Measurements from ENCODE around the gene FRMD4A. TPM values are rescaled to one million over a fixed set of nuclear protein-coding genes. Genes with fewer than 3 reads are reported as not detected.
"Not testable (repeated sequence)": the region's sequence is repeated elsewhere in the genome, so short reads cannot be mapped to it uniquely, and the experiment has no call there.

FRMD4A gene
- total RNA-seq, 1 donor from 2014 or later = 42.3 TPM

DNA sequence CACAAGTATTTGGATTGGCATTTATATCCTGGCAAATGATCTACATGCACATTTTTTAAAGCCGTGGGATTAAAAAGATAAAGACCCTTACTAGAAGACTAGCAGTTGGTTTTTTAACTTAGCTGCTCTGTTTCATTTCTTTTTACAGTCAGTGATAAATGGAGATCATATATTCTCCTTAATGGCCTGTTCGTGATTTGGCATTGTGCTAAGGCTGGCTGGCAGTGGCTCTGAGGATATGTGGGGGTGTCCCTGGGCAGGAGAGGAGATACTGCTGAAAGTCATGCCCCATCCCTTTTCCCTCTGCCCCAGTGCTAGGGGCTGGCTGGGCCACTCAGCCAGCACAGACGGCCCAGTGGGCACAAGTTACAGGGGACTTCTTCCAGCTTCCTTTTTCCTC is 402.3 kb downstream of the FRMD4A start:
- intact Hi-C loops (cut with DNase I) = no loop called here
- DNase-seq (ENCODE audit: missing footprints) = no peak
- no peak for ATAC-seq

DNA sequence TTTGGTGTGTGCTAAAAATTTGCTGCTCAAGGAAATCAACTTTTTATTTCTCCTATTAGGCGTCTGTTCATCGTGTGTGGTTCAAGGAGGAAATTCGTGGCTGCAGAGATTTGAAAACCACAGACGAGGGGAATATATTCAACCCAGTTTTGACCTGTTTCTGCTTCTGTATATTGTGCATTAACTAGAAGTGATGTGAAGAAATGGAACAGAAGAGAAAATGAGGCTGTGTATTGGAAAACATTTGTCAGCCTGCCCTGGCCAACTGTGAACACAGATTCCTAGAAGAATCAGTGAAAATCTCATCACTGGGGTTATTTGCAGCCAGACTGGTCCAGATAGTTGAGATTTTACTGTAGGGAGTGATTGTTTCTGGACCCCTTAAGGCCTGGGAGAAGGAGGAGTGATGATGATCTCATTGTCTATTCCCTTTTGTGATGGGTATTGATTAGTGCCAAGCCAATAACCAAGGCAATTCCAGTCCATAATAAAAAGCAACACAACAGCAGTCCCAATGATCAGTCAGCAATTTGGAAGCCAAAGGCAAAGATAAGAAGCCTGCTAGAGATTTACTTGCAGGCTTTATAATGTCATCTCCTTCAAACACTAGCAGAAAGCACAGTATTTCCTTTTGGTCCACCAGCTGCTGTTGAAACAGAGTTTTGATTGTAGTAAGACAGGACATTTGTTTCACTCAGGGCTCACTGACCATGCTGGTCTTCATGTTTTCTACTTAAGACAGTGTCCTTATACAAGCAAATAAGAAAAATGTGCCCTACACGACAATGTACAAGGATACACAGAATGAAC is 404.5 kb downstream of the FRMD4A start:
- DNase-seq (ENCODE audit: missing footprints) (no peak), ATAC-seq (no peak)
- intact Hi-C loops (cut with DNase I) = no loop called here

DNA sequence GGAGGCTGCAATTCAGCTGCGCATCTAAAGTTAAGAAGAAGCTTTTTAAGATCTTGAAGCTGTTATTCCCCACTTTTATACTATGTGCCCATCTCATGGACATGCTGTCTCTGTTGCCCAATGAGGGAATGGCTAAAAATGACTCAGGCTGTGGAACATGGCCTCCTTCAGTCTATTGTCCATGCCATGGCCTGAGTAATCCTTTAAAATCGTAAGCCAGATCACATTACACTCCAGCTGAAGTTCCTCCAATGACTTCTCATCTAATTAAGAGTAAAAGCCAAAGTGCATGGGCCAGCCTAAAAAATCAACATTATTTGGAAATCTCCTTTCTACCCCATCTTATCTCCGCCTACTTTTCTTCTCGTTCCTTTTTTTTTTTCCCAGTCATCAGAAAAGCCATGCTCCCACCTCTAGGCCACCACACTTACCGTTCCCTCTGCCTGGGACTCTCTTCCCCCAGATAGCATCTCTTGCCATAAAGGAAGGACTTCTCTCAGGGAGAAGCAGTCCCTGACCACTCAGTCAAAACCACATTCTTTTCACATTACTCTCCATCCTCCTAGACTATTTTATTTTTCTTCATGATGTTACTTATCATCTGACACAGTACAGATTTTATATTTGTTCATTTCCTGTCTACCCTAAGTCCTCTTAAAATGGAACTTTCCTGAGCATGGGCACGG is 406.5 kb downstream of the FRMD4A start:
- intact Hi-C loops (cut with DNase I) = no loop called here
- ATAC-seq = peak; percentile 72
- no peak for DNase-seq (ENCODE audit: missing footprints)

DNA sequence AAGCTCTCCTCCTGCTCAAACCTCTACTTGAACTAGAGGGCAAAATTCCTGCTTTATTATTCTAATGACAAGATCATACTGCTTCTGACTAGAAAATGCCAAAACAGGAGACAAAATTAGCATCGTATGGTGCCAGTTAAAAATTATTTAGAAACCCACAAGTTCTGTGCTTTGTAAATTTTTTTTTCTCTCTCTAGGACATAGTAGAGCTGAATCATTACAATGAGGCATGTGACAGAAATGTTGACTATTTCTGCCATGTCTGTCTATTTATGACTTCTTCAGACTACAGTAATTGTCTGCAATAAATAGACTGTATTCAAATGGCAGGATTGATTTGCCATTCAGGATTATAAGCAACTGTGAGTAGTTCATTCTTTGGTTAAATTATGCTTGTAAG is 408.1 kb downstream of the FRMD4A start:
- no peak for ATAC-seq
- DNase-seq (ENCODE audit: missing footprints) = no peak
- intact Hi-C loops (cut with DNase I) = no loop called here

DNA sequence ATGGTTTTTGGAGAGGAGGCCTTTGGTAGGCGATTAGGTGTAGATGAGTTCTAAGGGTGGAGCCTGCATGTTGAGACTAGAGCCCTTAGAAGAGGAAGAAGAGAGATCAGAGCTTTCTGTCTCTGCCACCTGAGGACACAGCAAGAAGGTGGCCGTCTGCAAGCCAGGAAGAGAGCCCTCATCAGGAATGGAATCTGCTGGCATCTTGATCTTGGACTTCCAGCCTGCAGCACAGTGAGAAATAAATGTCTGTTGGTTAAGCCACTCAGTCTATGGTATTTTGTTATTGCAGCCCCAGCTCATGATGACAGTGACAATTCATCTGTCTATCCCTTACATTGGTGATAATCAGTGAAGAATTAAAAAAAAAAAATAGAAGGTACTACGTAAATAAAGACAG is 408.8 kb downstream of the FRMD4A start:
- DNase-seq (ENCODE audit: missing footprints) (no peak), ATAC-seq (no peak)
- intact Hi-C loops (cut with DNase I) = no loop called here

DNA sequence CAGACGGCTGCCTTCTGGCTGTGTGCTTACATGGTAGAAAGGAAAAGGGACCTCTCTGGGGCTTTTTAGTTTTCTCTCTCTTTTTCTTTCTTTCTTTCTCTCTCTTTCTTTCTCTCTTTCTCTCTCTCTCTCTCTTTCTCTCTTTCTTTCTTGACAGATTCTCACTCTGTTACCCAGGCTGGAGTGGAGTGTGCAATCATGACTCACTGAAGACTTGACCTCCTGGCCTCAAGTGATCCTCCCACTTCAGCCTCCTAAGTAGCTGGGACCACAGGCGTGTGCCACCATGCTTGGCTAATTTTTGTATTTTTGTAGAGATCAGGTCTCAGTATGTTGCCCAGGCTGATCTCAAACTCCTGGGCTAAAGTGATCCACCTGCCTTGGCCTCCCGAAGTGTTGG is 409.6 kb downstream of the FRMD4A start:
- ATAC-seq; DNase-seq (ENCODE audit: missing footprints); intact Hi-C loops (cut with DNase I): not testable (repeated sequence)

DNA sequence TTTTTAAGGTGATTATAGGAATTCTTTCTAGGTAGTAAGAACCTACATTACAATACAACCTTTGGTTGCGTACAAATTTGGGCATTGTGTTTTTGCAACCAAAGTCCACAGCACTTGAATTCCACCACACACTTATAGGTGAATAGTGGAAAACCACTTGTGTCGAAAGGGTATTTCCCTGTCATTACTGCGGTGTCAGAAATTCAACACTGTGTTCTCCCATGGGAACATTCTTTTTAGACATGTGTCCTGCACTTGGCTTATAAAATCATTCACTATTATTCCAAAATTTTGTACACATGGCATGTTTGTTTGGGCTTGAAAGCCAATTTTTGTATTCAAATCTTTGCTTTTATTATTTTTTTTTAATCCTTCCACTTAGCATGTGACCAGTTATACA is 410.3 kb downstream of the FRMD4A start:
- no peak for DNase-seq (ENCODE audit: missing footprints)
- intact Hi-C loops (cut with DNase I) = no loop called here
- no peak for ATAC-seq

DNA sequence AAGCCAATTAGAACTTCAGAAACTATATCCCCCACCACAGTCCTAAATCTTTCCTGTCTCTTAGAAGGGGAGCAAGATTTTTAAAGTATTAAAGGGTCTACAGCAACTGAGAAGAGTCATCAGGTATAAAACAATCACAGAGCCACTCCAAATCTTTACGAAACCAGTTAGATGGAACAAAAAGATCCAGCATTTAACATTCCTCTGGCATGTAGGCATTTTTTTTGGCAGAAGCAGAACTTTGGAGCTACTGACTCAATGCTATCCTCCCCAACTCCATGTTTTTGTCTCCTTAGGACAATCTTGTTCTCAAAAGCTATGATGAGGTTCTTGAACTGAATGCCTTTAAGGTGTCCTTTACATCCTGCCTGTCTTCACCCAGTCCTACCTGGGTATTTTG is 410.7 kb downstream of the FRMD4A start:
- DNase-seq (ENCODE audit: missing footprints) = no peak
- intact Hi-C loops (cut with DNase I) = no loop called here
- no peak for ATAC-seq

DNA sequence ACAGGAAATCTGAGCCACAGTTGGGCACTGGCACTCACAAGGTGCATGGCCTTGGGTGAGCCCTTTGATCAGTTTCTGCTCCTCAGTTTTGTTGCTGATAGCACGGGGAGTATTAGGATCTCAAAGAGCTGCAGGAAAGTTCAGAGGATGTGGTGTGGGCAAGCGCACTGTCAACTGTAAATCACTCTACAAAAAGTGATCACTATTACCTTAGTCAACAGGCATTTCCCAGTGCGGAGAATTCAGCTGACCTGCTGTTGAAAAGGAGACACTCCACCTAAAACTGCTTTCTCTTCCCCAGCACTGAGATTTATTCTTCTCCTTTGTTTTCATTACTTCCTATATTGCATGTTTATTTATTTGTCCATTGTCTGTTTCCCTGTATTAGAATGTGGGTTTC is 412.9 kb downstream of the FRMD4A start:
- ATAC-seq (no peak), DNase-seq (ENCODE audit: missing footprints) (no peak)
- intact Hi-C loops (cut with DNase I) = no loop called here

DNA sequence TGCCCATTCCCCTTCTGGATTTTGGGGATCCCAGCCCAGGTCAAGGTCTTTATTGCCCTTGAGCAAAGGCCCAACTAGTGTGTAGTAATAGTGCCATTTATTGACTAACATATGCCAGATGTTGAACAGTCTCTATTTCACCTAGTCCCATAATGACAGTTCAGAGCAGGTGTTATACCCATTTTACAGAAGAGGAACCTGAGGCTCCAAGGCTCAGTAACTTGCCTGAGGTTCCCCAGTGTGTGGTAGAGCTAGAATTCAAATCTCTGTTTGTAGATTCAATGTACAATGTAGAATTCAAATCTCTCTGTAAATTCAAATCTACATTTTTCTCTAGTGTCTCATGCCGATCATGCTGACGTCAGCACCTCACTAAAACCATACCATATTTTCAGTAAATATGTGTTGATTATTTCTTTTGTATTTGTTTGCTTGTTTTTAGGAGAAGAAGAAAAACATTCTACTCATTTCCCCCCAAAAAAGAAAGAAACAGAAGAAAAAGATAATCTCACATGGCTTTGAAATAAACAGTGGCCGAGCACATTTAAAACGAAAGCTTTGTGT is 414.3 kb downstream of the FRMD4A start:
- intact Hi-C loops (cut with DNase I) = no loop called here
- ATAC-seq = no peak
- DNase-seq (ENCODE audit: missing footprints) = no peak

DNA sequence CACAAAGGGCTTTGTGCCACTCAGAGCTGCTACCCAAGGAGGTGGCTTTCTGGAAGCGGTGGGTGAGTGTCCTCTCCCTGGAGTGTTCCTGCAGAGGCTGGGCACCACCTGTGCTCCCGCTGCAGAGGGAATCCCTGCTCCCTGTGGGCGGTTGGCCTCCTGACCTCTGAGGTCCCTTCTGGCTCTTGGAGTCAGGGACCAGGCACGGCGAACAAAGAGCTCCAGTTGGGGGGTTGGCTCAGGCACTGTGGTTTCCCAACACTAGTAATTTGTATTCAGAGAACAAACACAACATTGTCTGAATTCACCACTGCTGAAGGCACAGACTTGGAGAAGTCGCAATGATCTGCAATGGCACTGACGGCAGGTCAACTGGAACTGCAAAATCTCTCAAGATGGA is 415.0 kb downstream of the FRMD4A start:
- DNase-seq (ENCODE audit: missing footprints) (no peak), ATAC-seq (peak; percentile 28)
- intact Hi-C loops (cut with DNase I) = no loop called here

DNA sequence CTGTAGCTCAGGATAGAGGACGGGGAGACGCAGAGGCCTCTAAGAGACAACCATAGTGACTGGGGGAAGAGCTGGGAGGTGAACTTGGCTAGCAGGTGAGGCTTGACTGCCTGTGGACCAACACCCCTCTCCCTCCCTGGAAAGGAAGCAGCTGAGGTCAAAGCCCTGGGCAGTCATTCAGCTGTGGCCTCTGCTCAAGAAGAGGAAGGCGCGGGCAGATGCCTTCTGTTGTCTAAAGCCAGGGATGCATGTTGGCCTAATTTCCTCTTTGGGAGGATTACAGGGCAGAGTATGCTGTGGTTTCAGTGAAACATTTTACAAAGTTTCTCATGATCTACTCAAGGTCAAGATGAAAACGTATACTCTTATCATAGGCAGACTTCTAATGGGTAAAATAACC is 416.8 kb downstream of the FRMD4A start:
- intact Hi-C loops (cut with DNase I) = no loop called here
- DNase-seq (ENCODE audit: missing footprints) = peak; percentile 66
- ATAC-seq = no peak

DNA sequence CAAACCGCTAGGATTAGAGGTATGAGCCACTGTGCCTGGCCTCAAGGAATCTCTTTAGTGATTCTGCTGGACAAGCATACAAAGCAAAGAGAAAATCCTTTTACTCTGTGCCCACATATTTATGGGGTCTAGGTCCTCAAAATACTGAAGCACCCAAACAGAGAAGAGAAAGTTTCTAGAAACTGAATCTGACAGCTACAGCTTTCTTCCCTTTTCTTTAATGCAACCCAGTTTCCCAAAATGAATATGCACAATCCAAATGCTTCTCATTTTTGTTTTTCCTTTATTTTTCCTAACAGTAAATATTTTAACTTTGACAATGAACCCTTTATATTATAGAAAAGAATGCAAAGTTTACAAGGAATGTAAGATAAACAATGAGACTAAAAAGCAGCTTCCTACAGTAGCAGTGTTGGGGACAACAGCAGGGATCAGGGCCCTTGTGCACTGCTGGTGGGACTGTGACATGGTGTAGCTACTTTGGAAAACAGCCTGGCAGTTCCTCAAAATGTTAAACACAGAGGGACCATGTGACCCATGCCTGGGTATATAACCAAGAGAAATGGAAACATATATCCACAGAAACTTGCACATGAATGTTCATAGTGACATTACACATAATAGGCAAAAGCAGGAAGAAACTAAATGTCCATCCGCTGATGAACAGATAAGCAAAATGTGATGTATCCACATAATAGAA is 418.8 kb downstream of the FRMD4A start:
- ATAC-seq = no peak

DNA sequence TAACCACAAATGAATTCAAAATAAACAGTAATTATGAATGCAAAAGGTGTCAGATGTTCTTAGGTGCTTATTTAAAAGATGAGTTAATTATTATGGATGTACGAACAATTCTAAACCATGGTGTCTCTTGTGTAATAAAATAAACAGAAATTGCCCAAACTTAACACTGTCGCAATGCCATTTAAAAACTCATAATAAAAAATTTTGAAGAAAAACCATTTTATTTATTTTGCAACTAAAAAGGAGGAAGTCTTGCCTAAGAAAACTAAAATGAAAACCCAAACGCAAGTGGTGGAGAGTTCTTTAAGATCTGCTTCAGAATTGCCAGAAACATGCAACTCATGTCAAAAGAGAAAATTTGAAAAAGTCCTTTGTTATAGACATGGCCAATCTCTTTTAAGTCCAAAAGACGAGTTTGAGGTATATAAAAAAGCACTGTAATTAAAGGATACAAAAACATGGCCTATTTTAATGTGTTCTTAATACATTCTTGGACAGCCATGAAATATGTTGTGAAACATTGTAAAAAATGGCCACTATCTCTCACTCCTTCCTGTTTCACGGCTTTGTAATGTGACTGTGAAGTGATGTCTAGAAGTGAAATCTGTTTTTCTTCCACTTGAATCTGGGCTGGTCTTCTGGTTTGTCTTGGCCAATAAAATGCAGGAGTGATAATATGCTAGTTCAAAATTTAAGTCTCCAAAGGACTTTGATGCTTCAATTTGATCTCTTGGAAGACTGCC is 421.0 kb downstream of the FRMD4A start:
- DNase-seq (ENCODE audit: missing footprints) (no peak), ATAC-seq (no peak)
- intact Hi-C loops (cut with DNase I) = no loop called here

More for the DNA sequence above, 418.8 kb downstream of the FRMD4A start:
- no peak for DNase-seq (ENCODE audit: missing footprints)
- intact Hi-C loops (cut with DNase I) = no loop called here

DNA sequence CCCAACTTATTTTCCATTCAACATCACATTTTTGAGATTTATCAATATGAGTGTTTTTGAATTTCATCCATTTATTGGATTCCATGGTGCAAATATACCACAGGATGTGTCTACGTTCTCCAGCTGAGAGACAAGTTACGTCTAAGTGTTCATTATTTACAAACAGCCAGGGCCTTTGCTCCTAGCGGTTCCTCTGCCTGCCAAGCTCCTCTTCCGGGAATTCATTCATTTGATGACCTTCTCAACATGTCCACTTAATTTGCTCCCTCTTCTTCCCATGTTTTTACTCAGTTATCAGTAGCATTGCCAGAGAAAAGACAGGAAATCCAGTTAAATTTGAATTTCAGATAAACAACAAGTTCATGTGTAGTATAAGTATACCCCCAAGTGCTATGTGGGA is 422.2 kb downstream of the FRMD4A start:
- DNase-seq (ENCODE audit: missing footprints) (no peak), ATAC-seq (no peak)
- intact Hi-C loops (cut with DNase I) = no loop called here

DNA sequence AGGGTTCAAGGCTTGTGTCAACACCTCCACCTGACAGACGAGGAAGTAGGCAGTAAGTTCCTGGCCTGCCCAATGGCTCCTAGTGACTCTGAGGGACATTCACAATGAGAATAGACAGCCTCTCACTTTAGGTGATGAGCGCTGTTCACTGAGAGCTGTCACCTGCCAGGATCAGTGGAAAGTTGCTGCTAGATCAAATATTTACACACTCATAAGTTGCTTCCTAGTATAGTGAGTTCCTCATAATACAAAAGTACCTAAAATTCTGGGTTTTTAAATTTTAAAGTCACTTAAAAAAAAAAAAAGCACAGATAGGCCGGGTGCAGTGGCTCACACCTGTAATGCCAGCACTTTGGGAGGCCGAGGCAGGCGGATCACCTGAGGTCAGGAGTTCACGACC is 423.2 kb downstream of the FRMD4A start:
- no peak for ATAC-seq
- DNase-seq (ENCODE audit: missing footprints) = no peak
- intact Hi-C loops (cut with DNase I) = no loop called here

DNA sequence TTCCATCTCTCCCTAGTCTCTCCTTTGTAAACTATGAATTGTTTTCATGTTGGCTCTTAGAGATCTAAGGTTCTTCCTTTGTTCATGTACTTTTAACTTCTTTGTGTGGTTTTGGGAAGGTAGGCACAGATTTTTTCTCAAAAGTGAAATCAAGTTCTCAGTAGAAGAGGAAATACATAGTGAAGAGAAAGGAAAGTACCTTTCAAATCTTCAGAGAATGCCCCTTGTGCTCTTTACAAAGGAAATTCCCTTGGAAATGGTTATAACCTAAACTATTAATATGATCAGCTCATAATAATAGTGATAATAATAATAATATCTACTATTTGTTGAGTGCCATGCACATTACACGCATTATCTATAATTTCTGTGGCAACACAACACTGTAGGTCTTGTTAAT is 425.4 kb downstream of the FRMD4A start:
- DNase-seq (ENCODE audit: missing footprints) (no peak), ATAC-seq (no peak)
- intact Hi-C loops (cut with DNase I) = no loop called here

DNA sequence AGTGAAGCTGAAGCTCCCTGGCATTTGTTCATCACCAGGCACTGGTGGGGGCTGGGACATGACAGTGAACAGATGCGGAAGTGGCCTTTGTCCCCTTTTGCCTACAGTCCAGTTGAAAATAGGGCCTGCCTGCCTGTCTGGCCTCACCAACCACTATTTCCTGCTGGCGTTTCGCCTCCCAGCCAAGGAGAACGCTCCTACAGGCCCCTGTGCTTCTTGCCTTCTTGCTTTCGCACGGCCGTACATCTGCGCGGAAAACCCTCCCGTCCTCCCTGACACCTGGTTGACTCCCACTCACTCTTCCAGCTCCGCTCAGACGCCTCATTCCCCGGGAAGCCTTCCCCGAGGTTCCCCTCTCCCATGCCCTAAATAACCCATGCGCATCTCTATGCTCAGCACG is 426.7 kb downstream of the FRMD4A start:
- intact Hi-C loops (cut with DNase I) = no loop called here

More for the DNA sequence above, 426.7 kb downstream of the FRMD4A start:
- no peak for ATAC-seq
- no peak for DNase-seq (ENCODE audit: missing footprints)

Data from Right ventricle myocardium inferior (tissue), 1 donor.